HepG2 (cell line): ENCODE results near the gene ALX4. TPM values are rescaled to one million over a fixed set of nuclear protein-coding genes. Genes with fewer than 3 reads are reported as not detected.

Experiments
- ATAC-seq: fragments of 200-7000 bp; cut with Tn5 transposase; 3 replicates; pipeline ENCODE4 v1.9.1; 2020; ENCODE audit warnings: mild to moderate bottlenecking, moderate library complexity
- BruUV-seq: library from RNA; stranded (reverse); fragments of 400-500 nt; replicated peaks from 2 replicates; lab custom pipeline; 2021; lab: Mats Ljungman, UMichigan
- CTCF ChIA-PET: fragments of 300-600 bp; formaldehyde crosslinking; extraction: SDS; loops from one replicate; lab custom pipeline; 2021; ENCODE audit warnings: low total read pairs, inconsistent platforms, low intra/inter-chr PET ratio; lab: Yijun Ruan, JAX
- POLR2A ChIA-PET: fragments of 350-600 bp; sonication (Branson Sonifier 250); formaldehyde crosslinking; loops from one replicate; lab custom pipeline; 2020; ENCODE audit warnings: antibody characterized with exemption, inconsistent platforms; lab: Yijun Ruan, JAX
- DNase-seq: peaks from one replicate; pipeline ENCODE4 v3.0.0-alpha.2; 2015; ENCODE audit warnings: low spot score
- FAIRE-seq: peaks from 3 replicates; lab custom pipeline; 2011; peaks lifted over from hg19 to GRCh38; lab: Jason Lieb, UNC
- H2AFZ ChIP-seq: one replicate; pipeline ENCODE4 v1.6.1; 2011; ENCODE audit warnings: low read length, inconsistent platforms
- H3K27ac ChIP-seq: fragments of 300-600 bp; 3 replicates; pipeline ENCODE4 v1.8.0; 2011; ENCODE audit warnings: mixed run types, mild to moderate bottlenecking, mixed read lengths, low read length, inconsistent platforms; ENCODE audit not compliant: insufficient read depth; ENCODE audit errors: extremely low read length
- H3K27me3 ChIP-seq, 2 experiments: fragments of 200-600 bp in 1 of 2; 2 replicates in 1 of 2; 3 replicates in 1 of 2; pipeline versions ENCODE4 v1.6.0 to v1.8.0; 2011; ENCODE audit warnings: low read length in 2 of 2, mild to moderate bottlenecking in 2 of 2, moderate library complexity in 2 of 2, inconsistent platforms in 1 of 2; ENCODE audit not compliant: insufficient read depth in 2 of 2, control insufficient read depth in 1 of 2
- H3K36me3 ChIP-seq, 2 experiments: fragments of 200-600 bp in 1 of 2; replicated peaks in 1 of 2; 2 replicates in 1 of 2; 3 replicates in 1 of 2; pipeline versions ENCODE4 v1.5.1 to v1.8.0; 2011; ENCODE audit warnings: low read length in 2 of 2, inconsistent platforms in 1 of 2; ENCODE audit not compliant: insufficient read depth in 2 of 2, control insufficient read depth in 1 of 2
- H3K4me1 ChIP-seq: 2 replicates; pipeline ENCODE4 v1.5.1; 2012; ENCODE audit warnings: low read length, inconsistent platforms; ENCODE audit not compliant: insufficient read depth
- H3K4me2 ChIP-seq: 2 replicates; pipeline ENCODE4 v1.6.0; 2011; ENCODE audit warnings: low read depth, low read length, inconsistent platforms
- H3K4me3 ChIP-seq, 3 experiments: fragments of 200-600 bp in 1 of 3; sonication (generic), shearing (Covaris generic) in 1 of 3; replicated peaks in 1 of 3; 2 replicates each; pipeline ENCODE4 v1.5.1; 2011 to 2016; ENCODE audit warnings: low read length in 3 of 3, inconsistent platforms in 2 of 3, low read depth in 2 of 3, mild to moderate bottlenecking in 2 of 3, control low read depth in 1 of 3, mixed read lengths in 1 of 3; ENCODE audit not compliant: insufficient read depth in 1 of 3
- H3K79me2 ChIP-seq: one replicate; pipeline ENCODE4 v1.6.1; 2011; ENCODE audit warnings: low read length, inconsistent platforms; ENCODE audit not compliant: insufficient read depth
- H3K9ac ChIP-seq: 2 replicates; pipeline ENCODE4 v1.6.0; 2011; ENCODE audit warnings: mild to moderate bottlenecking, low read depth, low read length, inconsistent platforms; ENCODE audit not compliant: insufficient read depth
- H3K9me3 ChIP-seq: 2 replicates; pipeline ENCODE4 v1.5.1; 2012; ENCODE audit warnings: mild to moderate bottlenecking, low read length
- H4K20me1 ChIP-seq: 2 replicates; pipeline ENCODE4 v1.6.0; 2011; ENCODE audit warnings: inconsistent platforms, mild to moderate bottlenecking, low read length, moderate library complexity; ENCODE audit not compliant: insufficient read depth
- ARID3A ChIP-seq: IDR thresholded peaks from 2 replicates; pipeline ENCODE4 v1.6.1; 2012; ENCODE audit warnings: low read depth, low read length, improper control_type of control experiment
- BCL3 ChIP-seq: sonication (generic); formaldehyde crosslinking; IDR thresholded peaks from 2 replicates; pipeline ENCODE4 v1.5.1; 2020; ENCODE audit warnings: mild to moderate bottlenecking, missing genetic modification reagents, moderate library complexity
- BRF2 ChIP-seq: sonication (generic); formaldehyde crosslinking; IDR thresholded peaks from 2 replicates; pipeline ENCODE4 v1.8.1; 2022; ENCODE audit warnings: mild to moderate bottlenecking, missing genetic modification reagents
- GABPA ChIP-seq, 2 experiments: IDR thresholded peaks; 2 replicates each; pipeline ENCODE4 v1.6.1; 2011 to 2016; ENCODE audit warnings: low read depth in 2 of 2, low read length in 1 of 2, missing biosample characterization in 1 of 2, missing genetic modification characterization in 1 of 2
- HCFC1 ChIP-seq: fragments of 150-350 bp; IDR thresholded peaks from 2 replicates; pipeline ENCODE4 v1.6.1; 2014; ENCODE audit warnings: low read depth, low read length
- IRF2 ChIP-seq: IDR thresholded peaks from 2 replicates; pipeline ENCODE4 v1.6.1; 2018; ENCODE audit warnings: missing genetic modification reagents, missing compliant biosample characterization
- NR2F2 ChIP-seq: IDR thresholded peaks from 2 replicates; pipeline ENCODE4 v1.6.1; 2012; ENCODE audit warnings: low read depth, inconsistent platforms, borderline replicate concordance
- PAXIP1 ChIP-seq: sonication (generic); formaldehyde crosslinking; conservative IDR thresholded peaks from 2 replicates; pipeline ENCODE4 v1.4.0; 2020; ENCODE audit warnings: mild to moderate bottlenecking, missing genetic modification reagents, moderate library complexity
- RBFOX2 ChIP-seq: fragments of 200-400 bp; formaldehyde crosslinking; IDR thresholded peaks from 2 replicates; pipeline ENCODE4 v1.6.1; 2017; ENCODE audit warnings: low read depth, mild to moderate bottlenecking, low read length
- RBM22 ChIP-seq: fragments of 200-400 bp; formaldehyde crosslinking; optimal IDR thresholded peaks from 2 replicates; pipeline ENCODE3; 2017; ENCODE audit warnings: mild to moderate bottlenecking, low read length, moderate library complexity
- SRY ChIP-seq: sonication (generic); formaldehyde crosslinking; IDR thresholded peaks from 2 replicates; pipeline ENCODE4 v1.8.0; 2022; ENCODE audit warnings: mild to moderate bottlenecking, missing genetic modification reagents
- TMF1 ChIP-seq: sonication (generic); formaldehyde crosslinking; IDR thresholded peaks from 2 replicates; pipeline ENCODE4 v1.8.1; 2022; ENCODE audit warnings: low read depth, missing genetic modification reagents
- YEATS4 ChIP-seq: sonication (generic); formaldehyde crosslinking; IDR thresholded peaks from 2 replicates; pipeline ENCODE4 v1.4.0; 2020; ENCODE audit warnings: missing genetic modification reagents, borderline replicate concordance
- ZNF431 ChIP-seq: sonication (generic); formaldehyde crosslinking; IDR thresholded peaks from 2 replicates; pipeline ENCODE4 v1.9.0; 2022; ENCODE audit warnings: missing genetic modification reagents, low read depth, mild to moderate bottlenecking, borderline replicate concordance
- ZNF577 ChIP-seq: sonication (generic); formaldehyde crosslinking; IDR thresholded peaks from 2 replicates; pipeline ENCODE4 v1.4.0; 2020; ENCODE audit warnings: mild to moderate bottlenecking, low read depth, missing genetic modification reagents, borderline replicate concordance
- ZNF619 ChIP-seq: sonication (generic); formaldehyde crosslinking; IDR thresholded peaks from 2 replicates; pipeline ENCODE4 v1.4.0; 2020; ENCODE audit warnings: mild to moderate bottlenecking, missing genetic modification reagents
- ZNF746 ChIP-seq: sonication (generic); formaldehyde crosslinking; IDR thresholded peaks from 2 replicates; pipeline ENCODE4 v1.8.0; 2022; ENCODE audit warnings: mild to moderate bottlenecking, missing genetic modification reagents
- WGBS: methylation state at CpG from one replicate; pipeline ENCODE4 v1.1.6; 2017; ENCODE audit warnings: low lambda C conversion rate; 5-methylcytosine and 5-hydroxymethylcytosine counted together
- in situ Hi-C: cut with HindIII; loops from 2 replicates; pipeline ENCODE4 v1.10.0; 2017; ENCODE audit warnings: low pct_unique_long_range_greater_than_20kb; ENCODE audit not compliant: extremely low pct_ligation_motif_present
- intact Hi-C: fragments of 100-400 bp; cut with micrococcal nuclease; formaldehyde crosslinking; loops from one replicate; pipeline ENCODE4 v1.10.0; 2022; ENCODE audit not compliant: unreplicated experiment
- polyA plus RNA-seq, 8 experiments: library from polyadenylated mRNA; depleted of rRNA in 3 of 8; stranded (reverse) in 7 of 8; unstranded in 1 of 8; fragments of >200 nt; fragmentation: Illumina TruSeq in 4 of 8; extraction: Trizol in 4 of 8; gene quantifications; 2 replicates each; pipeline versions ENCODE4 v1.2.1 to v1.2.3, GENCODE V29; 2011 to 2016; ENCODE audit warnings: low read depth in 4 of 8, missing spikeins in 1 of 8, mixed read lengths in 1 of 8; ENCODE audit not compliant: insufficient read depth in 1 of 8
- total RNA-seq, 5 experiments: library from RNA; depleted of rRNA; stranded (reverse); fragments of >200 nt; fragmentation: Illumina TruSeq; extraction: Trizol; gene quantifications; 2 replicates each; pipeline ENCODE4 v1.2.3, GENCODE V29; 2016; ENCODE audit warnings: low read depth in 1 of 5

ALX4 gene
- total and polyA plus RNA-seq, 2 of the 13 experiments (the other 11 are each of a cell fraction or from before 2014, with no cell fraction given) = not detected

- TF ChIP-seq PAXIP1 (CRISPR knock-in tag) (no peak), BRF2 (no peak), ZNF577 (CRISPR knock-in tag) (no peak), GABPA (IDR thresholded peaks at IDR 0.05; ENCODE audit: low read depth, low read length) (no peak), GABPA (CRISPR knock-in tag; IDR thresholded peaks at IDR 0.05; ENCODE audit: low read depth) (no peak), HCFC1 (no peak), NR2F2 (no peak), TMF1 (CRISPR knock-in tag) (no peak), RBFOX2 (no peak), ZNF746 (CRISPR knock-in tag) (no peak)
Observed at GRCh38 chr11:44229624-44230023, 80.3 kb downstream of the ALX4 start (continued).

- POLR2A ChIA-PET = no interaction called here
- intact Hi-C loops = no loop called here
Observed at GRCh38 chr11:44229098-44229497, 80.8 kb downstream of the ALX4 start.

More at GRCh38 chr11:44229098-44229497, 80.8 kb downstream of the ALX4 start:
- Histone ChIP-seq H3K27ac (no peak overlapping the region), H3K36me3 (no peaks in the 10 kb centered on the region), H3K4me3 (no peak overlapping the region), H3K27me3 (no peaks in the 10 kb centered on the region), H3K9me3 (no peaks in the 10 kb centered on the region), H3K4me1 (no peaks in the 10 kb centered on the region), H3K9ac (no peak overlapping the region), H4K20me1 (no peaks in the 10 kb centered on the region), H3K4me2 (no peak overlapping the region), H2AFZ (no peak overlapping the region), H3K79me2 (no peaks in the 10 kb centered on the region)
- FAIRE-seq (no peak), DNase-seq (no peak), ATAC-seq (no peak)
- WGBS = 97% methylated on average over 4 of the region's 4 CpGs
- in situ Hi-C loops = no loop called here
- CTCF ChIA-PET = no interaction called here
- BruUV-seq = no TSS peak
- TF ChIP-seq YEATS4 (CRISPR knock-in tag) = no peak
- TF ChIP-seq IRF2 = no peak
- no peak for TF ChIP-seq ARID3A
- no peak for TF ChIP-seq SRY (CRISPR knock-in tag)
- no peak for TF ChIP-seq BCL3
- no peak for TF ChIP-seq ZNF619 (CRISPR knock-in tag)
- no peak for TF ChIP-seq RBM22
- no peak for TF ChIP-seq ZNF431 (CRISPR knock-in tag)
